ENCODE measurements around the gene GRAP. TPM values are rescaled to one million over a fixed set of nuclear protein-coding genes. Genes with fewer than 3 reads are reported as not detected.

Gene GRAP
- total RNA-seq, 6 experiments from 2014 or later: 0.10 to 0.48 (median 0.14) TPM; not detected in 3

DNA sequence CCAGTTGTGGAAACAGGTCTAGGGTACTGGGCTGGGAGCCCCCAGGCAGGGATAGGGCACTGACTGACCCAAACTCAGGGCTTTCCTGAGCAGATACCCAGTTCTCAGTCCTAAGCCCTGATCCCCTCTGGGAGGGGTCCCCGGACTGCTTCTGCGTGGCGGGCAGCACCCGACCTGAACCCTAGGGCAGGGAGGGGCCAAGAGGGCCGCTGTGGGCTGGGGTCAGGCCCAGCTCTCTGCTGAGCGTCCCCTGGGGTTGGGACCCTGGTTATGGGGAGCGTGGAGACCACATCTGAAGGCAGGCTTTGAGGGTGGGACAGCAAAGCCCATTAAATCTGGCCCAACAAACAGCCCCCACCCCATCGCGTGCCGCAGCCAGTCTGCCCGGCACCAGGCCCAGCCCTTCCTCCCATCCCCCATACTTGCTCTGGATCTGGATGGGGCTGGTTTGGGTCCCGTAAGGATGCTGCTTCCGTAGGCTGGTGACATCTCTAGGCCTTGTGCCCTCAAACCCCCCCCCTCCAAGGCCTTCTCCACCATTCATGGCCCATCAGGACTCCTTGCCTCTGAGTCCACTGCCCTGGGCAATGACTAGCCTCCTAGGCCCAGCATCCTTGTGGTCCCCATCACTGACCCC, 41.5 kb downstream of the GRAP start:
- TF ChIP-seq, protein P1, sequence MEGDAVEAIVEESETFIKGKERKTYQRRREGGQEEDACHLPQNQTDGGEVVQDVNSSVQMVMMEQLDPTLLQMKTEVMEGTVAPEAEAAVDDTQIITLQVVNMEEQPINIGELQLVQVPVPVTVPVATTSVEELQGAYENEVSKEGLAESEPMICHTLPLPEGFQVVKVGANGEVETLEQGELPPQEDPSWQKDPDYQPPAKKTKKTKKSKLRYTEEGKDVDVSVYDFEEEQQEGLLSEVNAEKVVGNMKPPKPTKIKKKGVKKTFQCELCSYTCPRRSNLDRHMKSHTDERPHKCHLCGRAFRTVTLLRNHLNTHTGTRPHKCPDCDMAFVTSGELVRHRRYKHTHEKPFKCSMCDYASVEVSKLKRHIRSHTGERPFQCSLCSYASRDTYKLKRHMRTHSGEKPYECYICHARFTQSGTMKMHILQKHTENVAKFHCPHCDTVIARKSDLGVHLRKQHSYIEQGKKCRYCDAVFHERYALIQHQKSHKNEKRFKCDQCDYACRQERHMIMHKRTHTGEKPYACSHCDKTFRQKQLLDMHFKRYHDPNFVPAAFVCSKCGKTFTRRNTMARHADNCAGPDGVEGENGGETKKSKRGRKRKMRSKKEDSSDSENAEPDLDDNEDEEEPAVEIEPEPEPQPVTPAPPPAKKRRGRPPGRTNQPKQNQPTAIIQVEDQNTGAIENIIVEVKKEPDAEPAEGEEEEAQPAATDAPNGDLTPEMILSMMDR (IDR thresholded peaks at IDR 0.05): no peak
- no peak for DNase-seq
- Mint-ChIP-seq H3K27me3 (ENCODE audit: insufficient read depth) (no peaks in the 10 kb centered on the region; the same call in 1 of the 2 replicates), H3K4me3 (no peak overlapping the region; the same call in 1 of the 2 replicates), H3K36me3 (ENCODE audit: low read depth) (peaks cover 5% of the 10 kb centered on the region; the same call in 1 of the 2 replicates), H3K27ac (peak overlapping the region; percentile 77), H3K9me3 (no peaks in the 10 kb centered on the region), H3K4me1 (ENCODE audit: low read depth) (peaks cover 31% of the 10 kb centered on the region)

DNA sequence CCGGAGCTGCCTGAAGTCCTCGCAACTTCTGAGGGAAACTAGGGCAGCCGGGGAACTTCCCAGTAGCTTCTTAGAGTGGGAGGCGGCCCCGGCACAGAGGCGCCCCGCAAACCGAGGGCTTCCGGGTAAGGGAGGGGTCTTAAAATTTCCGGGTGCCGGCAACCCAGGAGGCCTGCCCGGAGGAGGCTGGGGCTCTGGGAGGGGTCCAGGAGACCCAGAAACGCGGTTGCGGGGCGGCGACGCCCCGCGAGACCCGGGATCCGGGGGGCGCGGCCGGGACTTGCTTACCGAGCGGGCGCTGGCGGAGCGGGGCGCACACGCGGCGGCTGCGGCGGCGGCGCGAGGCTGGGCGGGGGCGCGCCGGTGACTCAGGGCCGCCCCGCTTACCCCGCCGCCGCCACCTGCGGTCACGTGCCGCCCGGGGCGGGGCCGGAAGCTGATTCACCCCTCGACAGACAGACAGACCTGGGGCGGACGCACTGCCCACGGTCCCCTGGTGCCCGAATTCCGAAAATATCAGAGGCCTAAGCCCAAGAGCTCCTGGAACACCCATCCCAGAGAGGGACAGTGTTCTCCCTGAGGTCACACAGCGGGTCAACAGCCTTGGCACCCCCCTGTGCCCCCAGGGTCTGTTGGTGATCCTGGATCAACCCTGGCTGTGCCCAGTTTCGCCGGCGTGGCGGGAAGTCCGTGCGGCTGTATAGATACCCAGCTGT, 42.2 kb downstream of the GRAP start, which contains the start of gene FAM83G:
TSS of gene FAM83G (minus strand) at position 344 of the 716 bp plus-strand sequence. CDS start 723 bp downstream, outside the sequence.
- TF ChIP-seq, protein P1 (IDR thresholded peaks at IDR 0.05): no peak
- DNase-seq: peak; percentile 63
- Mint-ChIP-seq H3K27ac (peak within 1 kb of the TSS; percentile 82), H3K4me1 (ENCODE audit: low read depth) (peaks cover 32% of the 10 kb centered on the region), H3K36me3 (ENCODE audit: low read depth) (peaks cover 5% of the 10 kb centered on the region; the same call in 1 of the 2 replicates), H3K27me3 (ENCODE audit: insufficient read depth) (no peaks in the 10 kb centered on the region; the same call in 1 of the 2 replicates), H3K9me3 (no peaks in the 10 kb centered on the region), H3K4me3 (peak within 1 kb of the TSS; percentile 91)

DNA sequence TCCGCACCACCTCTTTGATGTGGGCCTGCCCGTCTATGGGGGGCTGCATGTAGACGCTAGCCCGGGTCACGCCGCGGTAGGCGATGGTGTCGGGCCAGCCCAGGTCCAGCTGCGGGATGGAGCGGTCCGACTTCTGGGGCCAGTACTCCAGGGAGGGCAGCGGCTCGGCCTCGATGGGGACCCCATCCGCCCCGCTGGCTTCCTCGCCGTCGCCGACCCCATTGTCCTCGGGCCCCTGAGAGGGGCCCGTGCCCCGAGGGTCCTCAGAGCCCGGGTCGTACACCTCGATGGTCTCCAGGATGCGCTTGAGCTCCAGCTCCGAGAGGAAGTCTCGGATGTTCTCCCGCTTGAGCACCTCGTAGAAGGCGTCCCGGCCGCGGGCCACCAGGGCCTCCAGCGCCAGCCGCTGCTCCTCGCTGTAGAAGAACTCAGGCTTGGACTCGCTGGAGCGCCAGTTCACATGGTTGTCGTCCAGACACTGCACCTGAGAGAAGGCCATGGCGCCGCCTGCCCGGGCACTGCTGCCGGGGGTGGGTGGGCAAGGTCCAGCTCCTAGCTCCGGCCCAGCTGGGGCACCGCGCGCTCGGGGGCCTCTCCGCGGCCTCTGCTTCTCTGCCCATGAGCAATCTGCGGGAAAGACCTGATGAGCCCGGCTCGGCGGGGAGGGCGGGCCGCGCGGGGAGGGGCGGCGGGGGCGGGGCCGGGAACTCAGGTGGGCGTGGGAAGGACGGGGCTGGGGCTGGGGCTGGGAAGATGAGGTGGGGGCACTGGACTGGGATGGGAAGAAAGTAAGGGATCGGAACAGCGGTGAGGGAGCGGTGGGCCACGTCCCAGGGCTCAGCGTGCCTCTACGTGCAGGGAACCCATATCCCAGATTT, 43.0 kb downstream of the GRAP start:
- H3K4me3 Mint-ChIP-seq: peak overlapping the region; percentile 91
- peak; percentile 5 for DNase-seq
- H3K9me3 Mint-ChIP-seq: no peaks in the 10 kb centered on the region
- H3K27ac Mint-ChIP-seq: peak overlapping the region; percentile 82
- H3K36me3 Mint-ChIP-seq (ENCODE audit: low read depth): peaks cover 5% of the 10 kb centered on the region; the same call in 1 of the 2 replicates
- TF ChIP-seq, protein P1 (IDR thresholded peaks at IDR 0.05): no peak
- H3K27me3 Mint-ChIP-seq (ENCODE audit: insufficient read depth): no peaks in the 10 kb centered on the region; the same call in 1 of the 2 replicates
- peaks cover 32% of the 10 kb centered on the region for H3K4me1 Mint-ChIP-seq (ENCODE audit: low read depth)

DNA sequence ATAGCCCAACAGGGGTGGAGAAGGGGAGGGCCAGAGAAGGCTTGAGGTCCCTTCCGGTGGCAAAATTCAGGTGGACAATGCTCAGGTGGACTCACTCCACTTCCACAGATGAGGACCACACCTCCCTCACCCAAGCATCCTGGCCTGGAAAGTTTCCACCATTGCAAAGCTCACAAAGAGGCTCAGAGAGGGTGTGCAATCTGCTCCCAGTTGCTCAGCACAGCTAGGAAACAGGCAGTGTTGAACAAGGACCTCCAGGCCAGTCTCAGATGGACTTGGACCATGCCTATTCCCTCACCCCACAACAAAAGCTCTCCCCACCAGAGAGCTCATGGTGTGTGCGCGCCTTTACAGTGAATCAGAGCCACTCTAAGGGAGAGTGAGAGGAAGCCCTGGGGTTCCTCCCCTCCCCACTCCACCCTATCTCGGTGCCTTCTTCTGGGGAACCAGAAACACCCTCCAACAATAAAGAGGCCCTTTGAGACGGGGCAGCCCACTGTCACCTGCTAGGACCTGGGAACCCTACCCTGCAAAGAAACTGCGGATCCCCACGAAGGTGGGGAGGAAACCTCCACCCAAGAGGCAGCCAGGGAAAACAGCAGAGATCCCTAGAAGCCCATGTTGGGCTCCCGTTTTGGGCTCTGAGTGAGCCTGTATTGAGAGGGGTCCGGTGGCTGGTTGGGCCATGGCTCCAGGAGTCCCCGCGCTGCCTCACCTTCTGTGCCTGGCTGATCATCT, 43.8 kb downstream of the GRAP start:
- TF ChIP-seq, protein P1 (IDR thresholded peaks at IDR 0.05): no peak
- DNase-seq: peak; percentile 38
- peaks cover 32% of the 10 kb centered on the region for H3K4me1 Mint-ChIP-seq (ENCODE audit: low read depth)
- no peaks in the 10 kb centered on the region for H3K9me3 Mint-ChIP-seq
- H3K27ac Mint-ChIP-seq: peak overlapping the region; percentile 54
- peak overlapping the region; percentile 91 for H3K4me3 Mint-ChIP-seq
- peaks cover 5% of the 10 kb centered on the region; the same call in 1 of the 2 replicates for H3K36me3 Mint-ChIP-seq (ENCODE audit: low read depth)
- H3K27me3 Mint-ChIP-seq (ENCODE audit: insufficient read depth): no peaks in the 10 kb centered on the region; the same call in 1 of the 2 replicates

All from HFFc6 (cell line).